UCSD-AML1 (cell line): ENCODE results near the gene MAD1L1.
"Not testable (repeated sequence)": the region's sequence is repeated elsewhere in the genome, so short reads cannot be mapped to it uniquely, and the experiment has no call there.

Experiments
- DNase-seq: peaks from one replicate; lab custom pipeline; 2025; ENCODE audit not compliant: unreplicated experiment; lab: John Stamatoyannopoulos, UW

The MAD1L1 gene

DNA sequence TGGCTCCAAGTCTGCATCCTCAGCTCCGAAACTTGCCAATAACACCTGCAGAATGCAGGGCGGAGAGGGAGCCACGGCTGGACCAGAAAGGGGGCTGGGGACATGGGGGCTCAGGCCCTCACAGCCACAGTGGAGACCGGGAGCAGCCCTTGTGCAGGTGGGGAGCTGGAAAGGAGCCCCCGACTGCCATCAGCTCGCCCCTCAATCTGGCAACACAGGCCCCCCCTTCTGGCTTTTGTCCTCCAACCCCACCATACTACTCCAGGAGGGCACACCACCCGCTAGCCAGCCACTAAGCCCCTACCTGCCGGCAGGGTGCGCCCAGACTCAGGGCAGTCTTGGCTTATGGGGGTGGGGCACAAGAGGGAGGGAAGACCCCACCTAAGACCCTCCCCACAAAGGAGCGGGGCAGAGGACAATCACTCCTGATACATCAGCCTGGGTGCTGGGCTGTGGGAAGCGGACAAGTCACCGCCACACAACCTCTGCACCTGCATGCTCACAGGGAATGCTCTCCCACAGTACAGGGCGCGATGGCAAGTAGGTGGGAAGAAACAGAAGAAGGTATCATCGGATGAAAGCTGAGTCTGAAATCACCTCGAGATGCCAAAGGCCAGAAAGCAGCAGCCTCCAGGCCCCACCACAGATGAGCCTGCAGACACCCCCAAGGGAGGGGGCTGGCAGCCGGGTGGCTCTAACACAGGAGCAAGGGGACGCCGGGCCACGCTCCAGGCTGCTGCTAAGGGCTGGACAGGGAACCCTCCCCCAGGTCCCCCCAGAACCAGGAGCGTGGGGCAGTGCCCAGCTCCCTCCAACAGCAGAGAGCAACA is 297.4 kb downstream of the MAD1L1 start:
- no peak for DNase-seq

DNA sequence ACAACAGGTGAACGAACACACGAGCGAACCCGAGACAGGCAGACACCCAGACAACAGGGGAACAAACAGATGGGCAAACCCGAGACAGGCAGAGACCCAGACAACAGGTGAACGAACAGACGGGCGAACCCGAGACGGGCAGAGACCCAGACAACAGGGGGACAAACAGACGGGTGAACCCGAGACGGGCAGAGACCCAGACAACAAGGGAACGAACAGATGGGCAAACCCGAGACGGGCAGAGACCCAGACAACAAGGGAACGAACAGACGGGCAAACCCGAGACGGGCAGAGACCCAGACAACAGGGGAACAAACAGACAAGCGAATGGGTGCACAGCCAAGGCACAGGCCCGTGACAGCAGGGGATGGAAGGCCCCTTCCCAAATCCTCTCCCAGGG is 298.0 kb downstream of the MAD1L1 start:
- DNase-seq, result no peak

GRCh38 chr7:1934017-1934416 is 298.7 kb downstream of the MAD1L1 start:
- no peak for DNase-seq

GRCh38 chr7:1933066-1933750 is 299.5 kb downstream of the MAD1L1 start:
- no peak for DNase-seq

DNA sequence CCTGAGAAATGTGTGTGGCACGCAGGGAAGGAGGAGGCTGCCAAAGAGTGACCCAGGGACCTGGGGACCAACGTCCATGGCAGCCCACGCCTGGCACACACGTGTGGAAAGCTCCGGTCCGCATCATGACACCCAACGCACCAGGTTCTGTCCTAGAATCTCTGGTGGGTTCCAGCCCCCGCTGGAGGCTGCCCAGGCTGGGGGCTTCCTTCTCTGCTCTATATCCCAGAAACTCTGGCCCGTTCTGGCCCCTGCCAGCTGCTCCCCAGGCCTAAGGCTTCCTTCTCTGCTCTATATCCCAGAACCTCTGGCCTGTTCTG is 300.8 kb downstream of the MAD1L1 start:
- no peak for DNase-seq

- DNase-seq, result no peak
Measured at GRCh38 chr7:1931256-1931950, 301.3 kb downstream of the MAD1L1 start.

- DNase-seq, result no peak
Measured at GRCh38 chr7:1930381-1931065, 302.2 kb downstream of the MAD1L1 start.

DNA sequence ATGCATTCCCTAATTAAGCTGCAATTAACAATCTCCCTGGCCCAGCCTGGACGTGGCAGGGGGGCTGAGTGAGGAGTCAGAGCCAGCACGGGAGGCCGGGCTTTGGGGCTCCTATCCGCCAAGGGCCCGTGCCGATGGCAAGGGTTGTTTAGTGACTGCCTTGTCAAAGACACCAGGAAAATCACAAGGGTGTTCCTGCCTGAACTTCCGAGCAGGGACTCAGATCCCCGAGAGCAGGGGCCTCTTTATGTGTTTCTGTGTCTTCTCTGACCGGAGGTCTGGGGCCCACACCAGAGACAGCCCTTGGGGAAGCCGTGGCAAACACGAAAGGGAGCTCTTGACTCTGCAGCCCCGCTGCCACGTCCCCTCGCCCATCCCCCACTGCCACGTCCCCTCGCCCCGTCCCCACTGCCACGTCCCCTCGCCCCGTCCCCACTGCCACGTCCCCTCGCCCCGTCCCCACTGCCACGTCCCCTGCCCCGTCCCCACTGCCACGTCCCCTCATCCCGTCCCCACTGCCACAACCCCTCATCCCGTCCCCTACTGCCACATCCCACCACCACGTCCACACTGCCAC is 303.3 kb downstream of the MAD1L1 start:
- DNase-seq, result not testable (repeated sequence)

GRCh38 chr7:1928645-1929348 is 303.9 kb downstream of the MAD1L1 start:
- DNase-seq, result no peak

- DNase-seq, result no peak
Measured at GRCh38 chr7:1927937-1928644, 304.7 kb downstream of the MAD1L1 start.

DNA sequence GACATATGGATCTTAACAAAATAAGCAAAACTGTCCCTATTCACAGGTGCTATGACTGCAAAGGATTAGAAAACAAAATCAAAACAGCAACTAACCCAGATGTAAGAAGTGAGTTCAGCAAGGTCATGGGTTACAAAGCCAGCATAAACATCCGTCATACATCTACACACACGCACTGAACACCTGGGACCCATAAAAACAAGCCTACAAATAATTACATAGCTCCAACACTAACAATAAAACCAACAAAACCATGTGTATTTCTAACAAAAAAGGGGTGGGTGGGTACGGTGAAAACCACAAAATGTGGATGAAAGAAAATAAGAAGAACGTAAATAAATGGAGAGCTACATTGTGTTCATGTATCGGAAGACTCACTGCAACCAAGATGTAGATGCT is 305.8 kb downstream of the MAD1L1 start:
- DNase-seq, result no peak

GRCh38 chr7:1925973-1926907 is 306.5 kb downstream of the MAD1L1 start:
- no peak for DNase-seq

- peak; percentile 9 for DNase-seq
Measured at GRCh38 chr7:1925349-1925748, 307.4 kb downstream of the MAD1L1 start.

DNA sequence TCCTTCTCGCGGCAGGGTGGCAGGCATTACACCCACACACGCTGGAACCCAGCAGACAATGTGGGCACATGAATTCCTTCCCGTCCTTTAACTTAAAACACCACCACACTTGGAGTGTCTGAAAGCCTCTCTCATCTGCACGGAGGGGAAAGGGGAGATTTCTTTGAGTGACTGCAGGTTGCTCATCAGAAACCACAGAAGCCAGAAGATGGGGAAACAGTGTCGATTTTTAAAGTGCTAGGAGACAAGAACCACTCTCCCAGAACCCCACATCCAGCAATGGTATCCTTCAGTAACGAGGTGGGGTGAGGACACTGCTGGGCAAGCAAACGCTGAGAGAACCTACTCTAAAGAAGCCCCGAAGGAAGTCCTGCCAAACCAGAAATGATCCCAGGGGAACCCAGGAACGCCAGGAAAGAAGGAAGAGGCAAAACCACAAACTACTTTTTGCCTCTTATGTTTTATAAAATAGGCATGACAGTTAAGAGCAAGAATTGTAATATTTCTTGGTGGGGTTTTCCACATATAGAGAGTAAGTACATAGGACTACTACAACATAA is 308.4 kb downstream of the MAD1L1 start:
- DNase-seq, result no peak

DNA sequence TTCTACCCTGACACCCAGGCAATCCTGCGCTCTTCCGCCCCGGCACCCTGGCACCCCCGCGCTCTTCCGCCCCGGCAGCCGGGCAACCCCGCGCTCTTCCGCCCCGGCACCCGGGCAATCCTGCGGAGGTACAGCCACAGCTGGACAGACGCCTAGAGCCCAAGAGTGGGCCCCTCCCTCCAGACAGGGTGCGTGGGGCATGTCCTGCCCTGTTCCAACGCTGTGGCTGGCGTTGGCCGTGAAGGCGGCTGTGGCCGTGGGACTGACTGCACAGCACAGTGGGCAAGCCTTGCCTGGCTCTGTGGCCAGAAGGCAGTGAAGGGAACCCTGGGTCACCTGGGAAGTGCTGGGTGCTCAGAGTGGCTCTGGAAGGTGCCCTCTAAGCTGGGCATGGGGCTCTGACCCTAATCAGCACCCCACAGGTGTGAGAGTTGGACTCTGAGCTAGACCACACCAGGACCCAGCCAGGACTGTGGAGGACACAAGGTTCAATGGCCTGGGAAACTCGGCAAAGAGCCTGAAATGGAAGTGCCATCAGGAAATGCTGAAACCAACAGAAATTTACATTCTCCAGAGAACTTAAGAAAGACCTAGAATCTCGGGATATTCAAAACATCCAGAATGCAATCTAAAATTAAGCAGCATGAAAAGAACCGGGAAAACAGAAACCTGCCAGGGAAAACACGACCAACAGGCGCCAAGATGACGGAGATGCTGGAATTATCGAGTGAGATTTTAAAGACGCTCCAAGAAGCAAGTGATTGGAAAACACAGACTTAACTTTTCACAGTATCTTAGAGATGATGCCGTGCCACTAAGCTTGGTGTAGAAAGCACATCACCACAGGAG is 309.1 kb downstream of the MAD1L1 start:
- no peak for DNase-seq

DNA sequence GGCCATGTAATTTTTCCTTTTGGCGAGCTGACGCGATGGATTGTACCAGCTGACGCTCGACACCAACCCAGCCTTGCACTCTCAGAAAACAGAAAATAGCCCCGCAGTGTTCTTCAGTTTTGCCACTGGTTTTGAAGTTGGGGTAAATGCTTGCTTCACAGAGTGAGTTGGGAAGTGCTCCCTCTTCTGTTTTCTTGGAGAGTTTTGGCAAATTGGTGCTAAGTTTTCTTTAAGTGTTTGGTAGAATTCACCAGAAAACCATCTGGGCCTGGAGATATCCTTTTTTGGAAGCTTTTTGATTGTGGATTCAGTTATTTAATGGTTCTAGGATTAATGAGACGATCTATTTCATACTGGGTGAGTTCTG is 309.9 kb downstream of the MAD1L1 start:
- DNase-seq, result no peak

GRCh38 chr7:1922071-1922869 is 310.5 kb downstream of the MAD1L1 start:
- no peak for DNase-seq
